ENCODE results near the gene RAB17.
A peak's percentile ranks its signal among the peaks of the same experiment; 100 is the strongest.

The RAB17 gene

DNA sequence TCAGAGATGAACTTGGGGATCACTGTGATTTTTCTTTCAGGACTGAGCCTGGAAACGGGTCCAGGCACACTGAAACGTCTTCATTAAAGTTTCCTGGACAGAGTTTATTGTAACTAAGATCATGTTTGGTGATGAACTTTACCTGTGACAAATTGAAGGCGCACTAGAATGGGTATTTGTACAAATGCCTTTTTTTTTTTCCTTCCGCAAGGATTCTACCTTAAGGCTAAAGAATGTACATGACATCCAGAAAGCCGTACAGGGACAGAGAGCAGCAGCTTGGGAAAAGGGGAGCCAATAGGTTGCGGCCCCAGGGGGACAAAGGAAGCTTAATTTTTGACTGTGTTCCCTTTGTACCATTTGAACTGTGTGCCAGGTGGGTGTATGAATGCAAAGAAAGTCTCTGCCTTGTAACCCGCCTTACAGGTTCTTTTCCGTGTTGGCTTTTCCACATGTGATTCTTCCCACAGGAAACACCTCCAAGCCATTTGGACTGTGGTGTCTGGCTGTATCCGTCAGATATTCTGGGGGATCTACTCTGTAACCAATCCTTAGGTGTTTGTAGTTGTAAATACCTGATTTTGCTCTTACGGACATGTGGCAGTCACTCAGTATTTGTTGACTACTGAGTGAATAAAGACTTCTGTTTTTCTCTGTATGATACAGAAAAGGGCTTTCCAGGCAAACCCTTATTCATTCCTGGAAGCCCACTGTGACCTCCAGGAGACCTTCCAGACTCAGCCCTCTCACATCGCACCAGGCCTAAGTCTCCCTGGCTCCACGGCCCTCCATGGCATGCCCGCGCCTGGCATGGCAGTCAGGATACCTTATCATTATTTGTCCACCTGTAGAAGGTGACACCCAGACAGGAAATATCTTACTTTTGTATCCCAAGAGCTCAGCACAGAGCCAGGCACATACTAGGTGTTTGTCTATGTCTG, 38.0 kb upstream of the RAB17 start:
- DNase-seq (ENCODE audit: low read depth): no peak
- H3K4me3 ChIP-seq (ENCODE audit: low read depth, low read length): peak overlapping the region; percentile 67
- TF ChIP-seq, protein P1, sequence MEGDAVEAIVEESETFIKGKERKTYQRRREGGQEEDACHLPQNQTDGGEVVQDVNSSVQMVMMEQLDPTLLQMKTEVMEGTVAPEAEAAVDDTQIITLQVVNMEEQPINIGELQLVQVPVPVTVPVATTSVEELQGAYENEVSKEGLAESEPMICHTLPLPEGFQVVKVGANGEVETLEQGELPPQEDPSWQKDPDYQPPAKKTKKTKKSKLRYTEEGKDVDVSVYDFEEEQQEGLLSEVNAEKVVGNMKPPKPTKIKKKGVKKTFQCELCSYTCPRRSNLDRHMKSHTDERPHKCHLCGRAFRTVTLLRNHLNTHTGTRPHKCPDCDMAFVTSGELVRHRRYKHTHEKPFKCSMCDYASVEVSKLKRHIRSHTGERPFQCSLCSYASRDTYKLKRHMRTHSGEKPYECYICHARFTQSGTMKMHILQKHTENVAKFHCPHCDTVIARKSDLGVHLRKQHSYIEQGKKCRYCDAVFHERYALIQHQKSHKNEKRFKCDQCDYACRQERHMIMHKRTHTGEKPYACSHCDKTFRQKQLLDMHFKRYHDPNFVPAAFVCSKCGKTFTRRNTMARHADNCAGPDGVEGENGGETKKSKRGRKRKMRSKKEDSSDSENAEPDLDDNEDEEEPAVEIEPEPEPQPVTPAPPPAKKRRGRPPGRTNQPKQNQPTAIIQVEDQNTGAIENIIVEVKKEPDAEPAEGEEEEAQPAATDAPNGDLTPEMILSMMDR (conservative IDR thresholded peaks at IDR 0.05; ENCODE audit: low read depth, low read length): no peak

DNA sequence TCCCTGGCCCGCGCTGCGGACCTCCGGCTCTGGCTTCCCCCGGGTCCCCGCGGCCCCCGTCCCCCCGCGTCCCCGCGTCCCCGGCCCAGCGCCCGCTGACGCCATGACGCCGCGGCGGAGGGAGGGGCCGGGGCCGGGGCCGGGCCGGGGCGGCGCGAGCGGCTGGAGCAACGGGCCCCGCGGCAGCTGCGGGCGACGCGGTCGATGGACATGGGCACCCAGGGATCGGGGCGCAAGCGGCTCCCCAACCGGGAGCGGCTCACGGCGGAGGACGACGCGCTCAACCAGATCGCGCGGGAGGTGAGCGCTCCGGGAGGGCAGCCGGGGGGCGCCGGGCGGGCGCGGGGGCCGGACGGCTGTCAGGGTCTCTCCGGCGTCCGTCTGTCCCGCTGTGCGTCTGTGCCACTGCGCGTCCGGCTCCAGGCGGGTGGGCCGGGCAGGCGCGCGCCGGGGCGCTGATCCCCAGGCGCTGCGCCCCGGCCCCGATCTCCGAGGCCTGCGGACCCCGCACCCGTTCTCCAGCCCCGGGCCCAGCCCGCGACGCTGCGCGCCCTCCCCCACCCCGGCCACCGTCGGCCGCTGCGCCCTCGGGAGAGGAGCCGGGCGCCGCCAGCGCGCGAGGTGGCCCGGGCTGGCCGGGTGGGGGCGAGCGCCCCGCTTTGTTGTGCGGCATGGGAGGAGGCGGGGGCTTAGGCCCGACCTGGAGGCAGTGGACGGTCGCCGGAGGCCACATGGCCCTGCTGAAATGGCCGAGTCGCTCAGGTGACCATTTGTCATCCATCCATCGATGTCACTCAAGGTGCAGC, 37.1 kb upstream of the RAB17 start, which contains the start of gene LRRFIP1:
Gene LRRFIP1 (plus strand): TSS at position 147 of the 806 bp plus-strand sequence. CDS start 58 bp downstream, at position 205.
- DNase-seq (ENCODE audit: low read depth): no peak
- peak within 1 kb of the TSS; percentile 67 for H3K4me3 ChIP-seq (ENCODE audit: low read depth, low read length)
- TF ChIP-seq, protein P1 (conservative IDR thresholded peaks at IDR 0.05; ENCODE audit: low read depth, low read length): no peak

DNA sequence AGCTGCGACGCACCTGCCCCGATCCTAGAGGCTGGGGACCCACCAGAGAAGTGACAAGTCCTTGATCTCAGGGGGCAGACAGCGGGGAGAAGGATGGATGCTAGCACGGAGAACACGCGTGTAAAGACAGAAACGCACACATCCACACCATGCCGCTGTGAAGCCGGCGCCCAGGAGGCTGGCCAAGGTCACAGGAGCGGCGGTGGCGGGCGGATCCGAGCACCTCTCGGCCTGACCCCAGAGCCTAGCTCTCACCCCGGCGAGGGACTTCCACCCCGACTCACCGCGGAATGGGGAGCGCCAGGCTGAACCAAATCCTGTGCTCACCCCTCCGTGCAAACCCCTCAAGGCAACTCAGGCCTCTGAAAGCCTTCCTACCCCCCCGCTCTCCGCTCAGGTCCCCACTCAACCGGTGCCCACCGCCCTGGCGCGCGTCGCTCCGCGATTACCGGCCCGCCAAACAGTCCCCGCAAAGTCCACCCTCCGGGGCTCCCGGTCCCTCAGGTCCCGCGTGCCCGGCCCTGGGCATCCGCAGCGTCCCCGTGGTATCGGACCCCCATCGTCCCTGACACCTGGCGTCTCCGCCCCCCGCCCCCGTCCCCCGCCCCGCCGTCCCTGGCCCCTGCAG, 36.4 kb upstream of the RAB17 start:
- TF ChIP-seq, protein P1 (conservative IDR thresholded peaks at IDR 0.05; ENCODE audit: low read depth, low read length): no peak
- H3K4me3 ChIP-seq (ENCODE audit: low read depth, low read length): peak overlapping the region; percentile 67
- no peak for DNase-seq (ENCODE audit: low read depth)

DNA sequence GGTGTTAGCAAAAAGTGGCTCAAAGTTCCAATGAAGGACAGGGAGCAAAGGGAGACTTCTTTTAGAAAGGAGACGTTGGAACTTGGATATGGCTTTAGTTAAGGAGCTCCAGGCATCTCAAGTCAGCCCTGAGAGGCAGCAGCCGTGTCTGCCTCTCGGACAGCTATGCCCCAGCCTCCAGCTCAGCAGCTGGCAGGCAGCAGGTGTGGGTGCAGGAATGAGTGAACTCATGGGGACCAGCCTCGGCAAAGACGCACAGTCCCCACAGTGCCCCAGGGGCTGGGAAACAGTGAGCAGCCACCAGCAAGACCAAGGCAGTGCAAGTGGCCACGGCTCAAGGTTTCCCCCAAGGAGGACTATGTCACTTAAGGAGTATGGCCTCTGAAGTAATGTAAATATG, 35.2 kb upstream of the RAB17 start:
- TF ChIP-seq, protein P1 (conservative IDR thresholded peaks at IDR 0.05; ENCODE audit: low read depth, low read length): no peak
- no peak overlapping the region for H3K4me3 ChIP-seq (ENCODE audit: low read depth, low read length)
- DNase-seq (ENCODE audit: low read depth): no peak

DNA sequence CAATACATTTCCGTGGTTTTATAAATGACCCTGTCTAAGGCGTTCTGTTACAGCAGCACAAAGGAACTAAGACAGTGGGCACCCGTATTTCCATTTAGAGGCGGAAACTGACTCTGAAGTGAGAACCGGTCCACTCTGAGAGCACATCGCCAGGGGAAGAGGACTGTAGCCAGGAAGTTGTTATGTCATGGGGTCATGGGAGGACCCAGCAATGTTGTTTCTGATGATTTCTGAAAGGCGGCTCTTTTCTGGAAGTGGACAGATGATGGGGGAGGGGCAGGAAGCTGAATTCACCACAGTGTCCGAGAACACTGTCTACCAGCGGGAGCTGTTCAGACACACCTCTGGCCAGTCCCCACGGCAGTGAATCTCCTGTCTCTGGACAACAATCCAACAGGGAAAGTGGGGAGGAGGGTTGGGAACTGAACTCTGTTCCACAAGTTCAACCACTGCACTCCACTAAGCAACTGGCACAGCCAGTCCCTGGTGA, 34.7 kb upstream of the RAB17 start:
- H3K4me3 ChIP-seq (ENCODE audit: low read depth, low read length): no peak overlapping the region
- no peak for DNase-seq (ENCODE audit: low read depth)
- TF ChIP-seq, protein P1 (conservative IDR thresholded peaks at IDR 0.05; ENCODE audit: low read depth, low read length): no peak

DNA sequence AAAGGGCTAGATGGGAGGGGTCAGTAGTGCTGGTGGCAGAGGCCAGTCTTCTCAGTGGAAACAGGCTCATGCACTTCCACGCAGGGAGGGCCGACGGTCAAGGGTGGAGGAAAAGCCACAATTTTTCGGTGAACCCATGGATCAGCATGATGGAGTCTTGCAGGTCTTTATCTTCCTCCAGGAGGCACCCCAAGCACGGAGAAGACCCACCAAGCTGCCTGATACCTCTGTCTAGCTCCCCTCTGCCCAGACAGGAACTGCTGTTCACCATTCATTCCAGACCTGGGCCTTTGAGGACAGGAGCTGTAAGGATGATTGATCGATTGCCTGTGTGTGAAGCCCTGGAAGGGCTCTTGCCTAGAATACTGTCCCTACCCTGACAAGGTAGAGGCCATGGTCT, 34.0 kb upstream of the RAB17 start:
- no peak for DNase-seq (ENCODE audit: low read depth)
- no peak overlapping the region for H3K4me3 ChIP-seq (ENCODE audit: low read depth, low read length)
- TF ChIP-seq, protein P1 (conservative IDR thresholded peaks at IDR 0.05; ENCODE audit: low read depth, low read length): peak; percentile 26
